Nephron progenitor cell (in vitro differentiated cells): ENCODE data around the gene WWOX.

Experiments used
- DNase-seq: peaks from one replicate; pipeline ENCODE4 v3.0.0; 2021
- H3K27ac Mint-ChIP-seq: 2 replicates; pipeline ENCODE4 v1.8.0; 2021; ENCODE audit warnings: mild to moderate bottlenecking, moderate library complexity, mixed read lengths
- H3K27me3 Mint-ChIP-seq: 2 replicates; pipeline ENCODE4 v1.8.0; 2021; ENCODE audit warnings: mild to moderate bottlenecking, low read depth, mixed read lengths; ENCODE audit not compliant: poor library complexity
- H3K36me3 Mint-ChIP-seq: 2 replicates; pipeline ENCODE4 v1.8.0; 2021; ENCODE audit warnings: low read depth, mixed read lengths
- H3K4me1 Mint-ChIP-seq: 2 replicates; pipeline ENCODE4 v1.8.0; 2021; ENCODE audit warnings: mixed read lengths
- H3K4me3 Mint-ChIP-seq: 2 replicates; pipeline ENCODE4 v1.8.0; 2021; ENCODE audit warnings: mild to moderate bottlenecking, moderate library complexity, mixed read lengths
- H3K9me3 Mint-ChIP-seq: 2 replicates; pipeline ENCODE4 v1.8.0; 2021; ENCODE audit warnings: mild to moderate bottlenecking, moderate library complexity, mixed read lengths
- CTCF ChIP-seq: fragments of 200-600 bp; sonication (generic); IDR thresholded peaks from 2 replicates; pipeline ENCODE4 v1.5.0; 2021; ENCODE audit warnings: antibody characterized with exemption

WWOX gene

GRCh38 chr16:79163691-79164387, 1064.4 kb downstream of the WWOX start:
- Mint-ChIP-seq H3K27me3 (peaks cover 4% of the 10 kb centered on the region), H3K9me3 (peaks cover 13% of the 10 kb centered on the region), H3K4me1 (peaks cover 69% of the 10 kb centered on the region), H3K27ac (peak overlapping the region; percentile 90), H3K4me3 (peak overlapping the region; percentile 26), H3K36me3 (peaks cover 11% of the 10 kb centered on the region)
- no peak for TF ChIP-seq CTCF
- DNase-seq: no peak

DNA sequence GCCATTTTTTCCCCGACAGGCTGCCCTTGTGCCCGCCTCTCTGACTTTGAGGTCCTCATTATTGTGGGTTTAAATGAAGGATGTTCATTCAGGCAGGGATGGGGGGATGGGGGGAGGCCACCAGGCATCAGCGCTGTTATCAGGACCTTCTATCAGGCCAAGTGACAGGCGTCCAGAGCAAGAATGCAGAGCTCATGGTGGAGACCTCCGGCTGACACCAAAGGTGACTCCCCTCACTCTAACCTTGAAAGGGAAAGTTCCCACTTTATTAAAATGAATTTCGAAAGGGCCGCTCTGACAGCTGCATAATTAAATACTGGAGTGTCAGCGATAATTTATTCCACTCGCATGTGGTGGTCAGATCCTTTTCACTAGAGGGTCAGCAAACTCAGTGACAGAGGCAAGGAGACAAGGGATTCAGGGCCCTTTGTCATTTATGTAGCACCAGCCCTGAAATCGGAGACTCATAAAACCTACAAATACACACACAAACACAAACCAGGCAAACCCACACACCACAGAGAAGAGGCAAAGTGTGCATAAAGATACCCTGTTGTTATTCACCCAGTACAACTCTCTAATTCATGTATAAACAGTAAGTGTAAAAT, 1065.0 kb downstream of the WWOX start:
- H3K36me3 Mint-ChIP-seq: peaks cover 11% of the 10 kb centered on the region
- H3K27ac Mint-ChIP-seq: peak overlapping the region; percentile 85
- H3K4me3 Mint-ChIP-seq: peak overlapping the region; percentile 24

DNA sequence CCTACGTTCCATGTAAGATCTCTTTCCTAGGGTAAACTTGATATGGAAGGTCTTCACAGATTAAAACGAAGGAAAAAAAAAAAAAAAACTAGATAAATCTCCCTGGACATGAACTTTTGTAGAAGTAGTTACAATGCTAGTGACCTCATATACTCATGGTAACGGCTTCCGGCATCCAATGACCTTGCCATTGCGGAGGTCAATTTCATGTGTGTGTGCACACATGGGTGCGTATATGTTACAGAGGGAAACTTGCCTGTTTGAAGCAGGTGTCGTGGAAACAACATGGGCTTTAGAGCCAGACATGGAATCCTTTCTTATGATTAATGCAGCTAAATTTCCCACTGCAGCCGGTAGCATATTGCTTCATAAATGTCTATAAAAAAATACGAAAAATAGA, 1065.6 kb downstream of the WWOX start:
- Mint-ChIP-seq H3K4me3 (no peak overlapping the region), H3K27ac (peak overlapping the region; percentile 85)

More for the DNA sequence above, 1065.0 kb downstream of the WWOX start:
- peaks cover 4% of the 10 kb centered on the region for H3K27me3 Mint-ChIP-seq
- H3K4me1 Mint-ChIP-seq: peaks cover 62% of the 10 kb centered on the region
- DNase-seq: peak; percentile 21
- peaks cover 13% of the 10 kb centered on the region for H3K9me3 Mint-ChIP-seq
- TF ChIP-seq CTCF: no peak

GRCh38 chr16:79165506-79165905, 1066.1 kb downstream of the WWOX start:
- no peak for TF ChIP-seq CTCF
- DNase-seq: peak; percentile 41
- H3K4me1 Mint-ChIP-seq: peaks cover 56% of the 10 kb centered on the region
- H3K36me3 Mint-ChIP-seq: peaks cover 11% of the 10 kb centered on the region
- peak overlapping the region; percentile 85 for H3K27ac Mint-ChIP-seq
- H3K27me3 Mint-ChIP-seq: peaks cover 4% of the 10 kb centered on the region
- H3K9me3 Mint-ChIP-seq: peaks cover 13% of the 10 kb centered on the region
- H3K4me3 Mint-ChIP-seq: peak overlapping the region; percentile 41

More for the DNA sequence above, 1065.6 kb downstream of the WWOX start:
- peaks cover 4% of the 10 kb centered on the region for H3K27me3 Mint-ChIP-seq
- DNase-seq: no peak
- H3K36me3 Mint-ChIP-seq: peaks cover 11% of the 10 kb centered on the region
- peaks cover 57% of the 10 kb centered on the region for H3K4me1 Mint-ChIP-seq
- no peak for TF ChIP-seq CTCF
- H3K9me3 Mint-ChIP-seq: peaks cover 13% of the 10 kb centered on the region

- no peak for DNase-seq
- Mint-ChIP-seq H3K4me1 (peaks cover 58% of the 10 kb centered on the region), H3K9me3 (peaks cover 13% of the 10 kb centered on the region), H3K4me3 (no peak overlapping the region), H3K27ac (no peak overlapping the region), H3K36me3 (peaks cover 11% of the 10 kb centered on the region), H3K27me3 (peaks cover 1% of the 10 kb centered on the region)
- no peak for TF ChIP-seq CTCF
Measured at GRCh38 chr16:79167893-79168292, 1068.4 kb downstream of the WWOX start.
